ENCODE results near the gene CAMSAP3. TPM values are rescaled to one million over a fixed set of nuclear protein-coding genes. Genes with fewer than 3 reads are reported as not detected.

The CAMSAP3 gene
- total and polyA plus RNA-seq, 2 donors from 2014 or later = 18.5 to 19.3 TPM

GRCh38 chr19:7663706-7664105, 68.0 kb downstream of the CAMSAP3 start:
- H3K4me3 ChIP-seq (ENCODE audit: low read length in 3 of 3) = no peak overlapping the region
- no peak overlapping the region for H3K9ac ChIP-seq (ENCODE audit: low read length in 3 of 3)
- H3K27me3 ChIP-seq (ENCODE audit: control insufficient read depth, insufficient read depth, low read length) = no peaks in the 10 kb centered on the region
- DNase-seq (no peak), FAIRE-seq (no peak)
- no peaks in the 10 kb centered on the region for H3K36me3 ChIP-seq (ENCODE audit: control insufficient read depth in 2 of 3, insufficient read depth in 3 of 3, low read length in 3 of 3)
- no peak overlapping the region for H3K27ac ChIP-seq (ENCODE audit: low read depth in 2 of 2, low read length in 2 of 2)
- intact Hi-C loops (cut with DNase I) = no loop called here
- no peaks in the 10 kb centered on the region for H3K9me3 ChIP-seq (ENCODE audit: control insufficient read depth in 2 of 3, insufficient read depth in 1 of 3, low read length in 3 of 3)
- TF ChIP-seq CTCF (IDR thresholded peaks at IDR 0.05; ENCODE audit: borderline replicate concordance, extremely low read depth, insufficient read depth) = no peak
- H3K4me1 ChIP-seq (ENCODE audit: control insufficient read depth in 2 of 3, insufficient read depth in 2 of 3, low read depth in 1 of 3, low read length in 3 of 3) = no peaks in the 10 kb centered on the region

GRCh38 chr19:7665076-7665475, 69.4 kb downstream of the CAMSAP3 start:
- no peak for FAIRE-seq
- no peak overlapping the region for H3K9ac ChIP-seq (ENCODE audit: low read length in 3 of 3)
- no peaks in the 10 kb centered on the region for H3K9me3 ChIP-seq (ENCODE audit: control insufficient read depth in 2 of 3, insufficient read depth in 1 of 3, low read length in 3 of 3)
- intact Hi-C loops (cut with DNase I) = no loop called here
- no peak for DNase-seq
- no peak overlapping the region for H3K27ac ChIP-seq (ENCODE audit: low read depth in 2 of 2, low read length in 2 of 2)
- H3K36me3 ChIP-seq (ENCODE audit: control insufficient read depth in 2 of 3, insufficient read depth in 3 of 3, low read length in 3 of 3) = no peaks in the 10 kb centered on the region
- TF ChIP-seq CTCF (IDR thresholded peaks at IDR 0.05; ENCODE audit: borderline replicate concordance, extremely low read depth, insufficient read depth) = no peak
- no peak overlapping the region for H3K4me3 ChIP-seq (ENCODE audit: low read length in 3 of 3)
- H3K4me1 ChIP-seq (ENCODE audit: control insufficient read depth in 2 of 3, insufficient read depth in 2 of 3, low read depth in 1 of 3, low read length in 3 of 3) = no peaks in the 10 kb centered on the region
- peaks cover 2% of the 10 kb centered on the region for H3K27me3 ChIP-seq (ENCODE audit: control insufficient read depth, insufficient read depth, low read length)

Small RNA genes within 50 kb of the gene (microRNA-seq; reads per million reads assigned to microRNA genes)
- gene MIR6792 = not detected

Other genes with a start within 250 kb of the CAMSAP3 start
- 42.6 TPM for gene ARHGEF18, start 246.9 kb upstream of the CAMSAP3 start, total RNA-seq
- gene ARHGEF18, start 246.9 kb upstream of the CAMSAP3 start, polyA plus RNA-seq (ENCODE audit: insufficient read depth, low read depth, low replicate concordance) = 18.5 TPM
- 7.8 TPM for gene PEX11G, start 106.8 kb upstream of the CAMSAP3 start, total RNA-seq
- 20.8 TPM for gene PEX11G, start 106.8 kb upstream of the CAMSAP3 start, polyA plus RNA-seq (ENCODE audit: insufficient read depth, low read depth, low replicate concordance)
- gene ZNF358, start 79.8 kb upstream of the CAMSAP3 start, total RNA-seq = 39.1 TPM
- gene ZNF358, start 79.8 kb upstream of the CAMSAP3 start, polyA plus RNA-seq (ENCODE audit: insufficient read depth, low read depth, low replicate concordance) = 79.1 TPM
- gene MCOLN1, start 73.2 kb upstream of the CAMSAP3 start, total RNA-seq = 24.0 TPM
- gene MCOLN1, start 73.2 kb upstream of the CAMSAP3 start, polyA plus RNA-seq (ENCODE audit: insufficient read depth, low read depth, low replicate concordance) = 25.7 TPM
- gene PNPLA6, start 60.1 kb upstream of the CAMSAP3 start, total RNA-seq = 101 TPM
- gene PNPLA6, start 60.1 kb upstream of the CAMSAP3 start, polyA plus RNA-seq (ENCODE audit: insufficient read depth, low read depth, low replicate concordance) = 80.9 TPM
- 44.4 TPM for gene XAB2, start 33.7 kb downstream of the CAMSAP3 start, total RNA-seq
- 34.2 TPM for gene XAB2, start 33.7 kb downstream of the CAMSAP3 start, polyA plus RNA-seq (ENCODE audit: insufficient read depth, low read depth, low replicate concordance)
- 112 TPM for gene PET100, start 33.9 kb downstream of the CAMSAP3 start, total RNA-seq
- 181 TPM for gene PET100, start 33.9 kb downstream of the CAMSAP3 start, polyA plus RNA-seq (ENCODE audit: insufficient read depth, low read depth, low replicate concordance)
- gene PCP2, start 37.9 kb downstream of the CAMSAP3 start, total RNA-seq = 6.1 TPM
- gene PCP2, start 37.9 kb downstream of the CAMSAP3 start, polyA plus RNA-seq (ENCODE audit: insufficient read depth, low read depth, low replicate concordance) = 8.9 TPM
- 136 TPM for gene STXBP2, start 41.2 kb downstream of the CAMSAP3 start, total RNA-seq
- gene STXBP2, start 41.2 kb downstream of the CAMSAP3 start, polyA plus RNA-seq (ENCODE audit: insufficient read depth, low read depth, low replicate concordance) = 74.8 TPM
- gene RETN, start 73.2 kb downstream of the CAMSAP3 start, total RNA-seq = 1.1 TPM
- not detected for gene RETN, start 73.2 kb downstream of the CAMSAP3 start, polyA plus RNA-seq (ENCODE audit: insufficient read depth, low read depth, low replicate concordance)
- gene MCEMP1, start 81.2 kb downstream of the CAMSAP3 start, total RNA-seq = 0.38 TPM
- gene MCEMP1, start 81.2 kb downstream of the CAMSAP3 start, polyA plus RNA-seq (ENCODE audit: insufficient read depth, low read depth, low replicate concordance) = 0.28 TPM
- 82.6 TPM for gene TRAPPC5, start 85.0 kb downstream of the CAMSAP3 start, total RNA-seq
- 222 TPM for gene TRAPPC5, start 85.0 kb downstream of the CAMSAP3 start, polyA plus RNA-seq (ENCODE audit: insufficient read depth, low read depth, low replicate concordance)
- gene FCER2, start 106.3 kb downstream of the CAMSAP3 start, total RNA-seq = 1.0 TPM
- not detected for gene FCER2, start 106.3 kb downstream of the CAMSAP3 start, polyA plus RNA-seq (ENCODE audit: insufficient read depth, low read depth, low replicate concordance)
- 0.72 TPM for gene CLEC4G, start 136.2 kb downstream of the CAMSAP3 start, total RNA-seq
- 1.1 TPM for gene CLEC4G, start 136.2 kb downstream of the CAMSAP3 start, polyA plus RNA-seq (ENCODE audit: insufficient read depth, low read depth, low replicate concordance)
- 11.7 TPM for gene CD209, start 151.7 kb downstream of the CAMSAP3 start, total RNA-seq
- gene CD209, start 151.7 kb downstream of the CAMSAP3 start, polyA plus RNA-seq (ENCODE audit: insufficient read depth, low read depth, low replicate concordance) = 1.2 TPM
- gene CLEC4M, start 167.4 kb downstream of the CAMSAP3 start, total RNA-seq = 0.54 TPM
- gene CLEC4M, start 167.4 kb downstream of the CAMSAP3 start, polyA plus RNA-seq (ENCODE audit: insufficient read depth, low read depth, low replicate concordance) = not detected
- gene EVI5L, start 234.4 kb downstream of the CAMSAP3 start, total RNA-seq = 15.9 TPM
- 14.5 TPM for gene EVI5L, start 234.4 kb downstream of the CAMSAP3 start, polyA plus RNA-seq (ENCODE audit: insufficient read depth, low read depth, low replicate concordance)